ENCODE results near the gene RBBP5.

- no peak for TF ChIP-seq CTCF (conservative IDR thresholded peaks at IDR 0.05)
- TF ChIP-seq EZH2 (IDR thresholded peaks at IDR 0.05; ENCODE audit: low read depth): no peak
Measured at GRCh38 chr1:205102404-205102803, 19.4 kb downstream of the RBBP5 start.
